ENCODE results near the gene NFIX. TPM values are rescaled to one million over a fixed set of nuclear protein-coding genes. Genes with fewer than 3 reads are reported as not detected.

Gene NFIX
- total RNA-seq, 1 experiment from 2014 or later: 69.7 TPM

DNA sequence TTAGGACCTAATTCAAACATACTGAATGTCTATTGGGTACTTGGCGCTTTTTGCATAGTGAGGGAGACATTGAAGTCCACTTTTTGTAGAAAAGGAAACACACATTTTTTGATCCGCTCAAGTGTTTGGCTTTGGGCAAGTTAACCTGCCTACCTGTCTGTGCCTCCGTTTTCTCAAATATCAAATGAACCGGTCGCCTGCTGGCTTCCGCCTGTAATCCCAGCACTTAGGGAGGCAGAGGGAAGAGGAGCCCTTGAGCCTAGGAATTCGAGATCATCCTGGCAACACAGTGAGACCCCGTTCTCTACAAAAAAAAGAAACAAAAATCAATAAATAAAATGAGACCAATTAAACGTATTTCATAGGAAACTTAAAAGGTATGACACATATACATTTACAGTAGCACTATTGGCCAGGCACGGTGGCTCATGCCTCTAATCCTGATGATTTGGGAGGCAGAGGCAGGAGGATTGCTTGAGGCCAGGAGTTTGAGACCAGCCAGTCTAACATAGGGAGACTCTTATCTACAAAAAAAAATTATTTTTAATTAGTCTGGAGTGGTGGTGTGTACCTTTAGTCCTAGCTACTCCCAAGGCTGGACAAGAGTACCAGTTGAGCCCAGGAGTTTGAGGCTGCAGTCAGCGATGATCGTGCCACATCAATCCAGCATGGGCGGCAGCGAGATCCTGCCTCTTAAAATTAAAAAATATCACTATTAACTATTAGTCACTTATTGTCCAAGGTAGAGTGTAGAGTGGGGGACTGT is 48.4 kb upstream of the NFIX start:
- H3K27ac ChIP-seq (ENCODE audit: low read depth, low read length, poor library complexity, severe bottlenecking): peak overlapping the region; percentile 97
- H3K4me3 ChIP-seq (ENCODE audit: low read depth, low read length, poor library complexity, severe bottlenecking): peak overlapping the region; percentile 98
- POLR2A ChIA-PET (ENCODE audit: low non-redundant PET): interaction anchor here (0.6 kb wide), 1 partner anchor 71 kb away, joined by 3 read pairs; no protein-coding TSS in a partner anchor
- TSS peak; percentile 29 for BruUV-seq (replicated peaks)
- intact Hi-C loops (cut with micrococcal nuclease; ENCODE audit: unreplicated experiment): no loop called here
- peaks cover 14% of the 10 kb centered on the region for H3K4me1 ChIP-seq (ENCODE audit: insufficient read depth, low read length, poor library complexity, severe bottlenecking)
- DNase-seq (ENCODE audit: low spot score): no peak
- H3K27me3 ChIP-seq (replicated peaks; ENCODE audit: insufficient read depth, low read depth, low read length, poor library complexity): no peaks in the 10 kb centered on the region
- CTCF ChIA-PET: interaction anchor here (0.6 to 1.0 kb wide), 2 partner anchors 19 to 21 kb away, joined by 3 to 5 read pairs; no protein-coding TSS in a partner anchor
- TF ChIP-seq EZH2 (IDR thresholded peaks at IDR 0.05; ENCODE audit: borderline replicate concordance, low read depth, low read length, poor library complexity, severe bottlenecking): no peak
- TF ChIP-seq, protein P1, sequence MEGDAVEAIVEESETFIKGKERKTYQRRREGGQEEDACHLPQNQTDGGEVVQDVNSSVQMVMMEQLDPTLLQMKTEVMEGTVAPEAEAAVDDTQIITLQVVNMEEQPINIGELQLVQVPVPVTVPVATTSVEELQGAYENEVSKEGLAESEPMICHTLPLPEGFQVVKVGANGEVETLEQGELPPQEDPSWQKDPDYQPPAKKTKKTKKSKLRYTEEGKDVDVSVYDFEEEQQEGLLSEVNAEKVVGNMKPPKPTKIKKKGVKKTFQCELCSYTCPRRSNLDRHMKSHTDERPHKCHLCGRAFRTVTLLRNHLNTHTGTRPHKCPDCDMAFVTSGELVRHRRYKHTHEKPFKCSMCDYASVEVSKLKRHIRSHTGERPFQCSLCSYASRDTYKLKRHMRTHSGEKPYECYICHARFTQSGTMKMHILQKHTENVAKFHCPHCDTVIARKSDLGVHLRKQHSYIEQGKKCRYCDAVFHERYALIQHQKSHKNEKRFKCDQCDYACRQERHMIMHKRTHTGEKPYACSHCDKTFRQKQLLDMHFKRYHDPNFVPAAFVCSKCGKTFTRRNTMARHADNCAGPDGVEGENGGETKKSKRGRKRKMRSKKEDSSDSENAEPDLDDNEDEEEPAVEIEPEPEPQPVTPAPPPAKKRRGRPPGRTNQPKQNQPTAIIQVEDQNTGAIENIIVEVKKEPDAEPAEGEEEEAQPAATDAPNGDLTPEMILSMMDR (conservative IDR thresholded peaks at IDR 0.05; ENCODE audit: low read depth, low read length): no peak
- no peaks in the 10 kb centered on the region for H3K9me3 ChIP-seq (ENCODE audit: low read depth, low read length, poor library complexity, severe bottlenecking)
- H3K36me3 ChIP-seq (ENCODE audit: insufficient read depth, low read length, poor library complexity, severe bottlenecking): peaks cover 83% of the 10 kb centered on the region

DNA sequence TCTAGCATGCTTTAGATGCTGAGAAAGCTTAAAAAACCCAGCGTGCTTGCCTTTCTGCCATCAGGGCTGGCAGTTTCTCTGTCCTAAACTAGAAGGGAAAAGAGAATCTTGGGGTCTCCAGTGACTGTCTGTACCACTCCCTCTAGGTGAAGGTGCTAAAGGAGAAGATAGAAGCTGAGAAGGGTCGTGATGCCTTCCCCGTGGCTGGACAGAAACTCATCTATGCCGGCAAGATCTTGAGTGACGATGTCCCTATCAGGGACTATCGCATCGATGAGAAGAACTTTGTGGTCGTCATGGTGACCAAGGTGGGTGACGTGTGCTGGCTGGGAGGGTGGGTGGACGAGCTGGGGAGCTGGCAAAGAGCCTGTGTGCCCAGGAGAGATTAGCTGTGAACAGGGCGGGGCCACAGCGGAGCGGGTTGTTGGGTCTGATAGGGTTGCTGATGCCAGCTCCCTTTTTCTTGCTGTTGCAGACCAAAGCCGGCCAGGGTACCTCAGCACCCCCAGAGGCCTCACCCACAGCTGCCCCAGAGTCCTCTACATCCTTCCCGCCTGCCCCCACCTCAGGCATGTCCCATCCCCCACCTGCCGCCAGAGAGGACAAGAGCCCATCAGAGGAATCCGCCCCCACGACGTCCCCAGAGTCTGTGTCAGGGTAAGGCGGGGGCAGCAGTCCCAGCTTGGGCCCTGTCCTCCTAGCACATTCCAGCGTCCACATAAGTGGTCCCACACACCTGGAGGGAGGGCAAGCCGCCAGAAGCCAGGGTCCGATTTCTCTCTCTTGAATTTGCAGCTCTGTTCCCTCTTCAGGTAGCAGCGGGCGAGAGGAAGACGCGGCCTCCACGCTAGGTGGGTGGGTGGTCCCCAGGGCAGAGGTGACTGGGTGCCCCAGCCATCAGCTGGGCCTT is 47.3 kb upstream of the NFIX start:
- peaks cover 19% of the 10 kb centered on the region for H3K4me1 ChIP-seq (ENCODE audit: insufficient read depth, low read length, poor library complexity, severe bottlenecking)
- TF ChIP-seq, protein P1 (conservative IDR thresholded peaks at IDR 0.05; ENCODE audit: low read depth, low read length): no peak
- TF ChIP-seq EZH2 (IDR thresholded peaks at IDR 0.05; ENCODE audit: borderline replicate concordance, low read depth, low read length, poor library complexity, severe bottlenecking): no peak
- DNase-seq (ENCODE audit: low spot score): no peak
- peaks cover 83% of the 10 kb centered on the region for H3K36me3 ChIP-seq (ENCODE audit: insufficient read depth, low read length, poor library complexity, severe bottlenecking)
- peak overlapping the region; percentile 97 for H3K27ac ChIP-seq (ENCODE audit: low read depth, low read length, poor library complexity, severe bottlenecking)
- no peaks in the 10 kb centered on the region for H3K27me3 ChIP-seq (replicated peaks; ENCODE audit: insufficient read depth, low read depth, low read length, poor library complexity)
- BruUV-seq (replicated peaks): no TSS peak
- no peaks in the 10 kb centered on the region for H3K9me3 ChIP-seq (ENCODE audit: low read depth, low read length, poor library complexity, severe bottlenecking)
- ChIA-PET CTCF (interaction anchor here (0.6 kb wide), 1 partner anchor 20 kb away, joined by 5 read pairs; no protein-coding TSS in a partner anchor), POLR2A (ENCODE audit: low non-redundant PET) (no interaction called here)
- H3K4me3 ChIP-seq (ENCODE audit: low read depth, low read length, poor library complexity, severe bottlenecking): peak overlapping the region; percentile 98
- intact Hi-C loops (cut with micrococcal nuclease; ENCODE audit: unreplicated experiment): no loop called here

DNA sequence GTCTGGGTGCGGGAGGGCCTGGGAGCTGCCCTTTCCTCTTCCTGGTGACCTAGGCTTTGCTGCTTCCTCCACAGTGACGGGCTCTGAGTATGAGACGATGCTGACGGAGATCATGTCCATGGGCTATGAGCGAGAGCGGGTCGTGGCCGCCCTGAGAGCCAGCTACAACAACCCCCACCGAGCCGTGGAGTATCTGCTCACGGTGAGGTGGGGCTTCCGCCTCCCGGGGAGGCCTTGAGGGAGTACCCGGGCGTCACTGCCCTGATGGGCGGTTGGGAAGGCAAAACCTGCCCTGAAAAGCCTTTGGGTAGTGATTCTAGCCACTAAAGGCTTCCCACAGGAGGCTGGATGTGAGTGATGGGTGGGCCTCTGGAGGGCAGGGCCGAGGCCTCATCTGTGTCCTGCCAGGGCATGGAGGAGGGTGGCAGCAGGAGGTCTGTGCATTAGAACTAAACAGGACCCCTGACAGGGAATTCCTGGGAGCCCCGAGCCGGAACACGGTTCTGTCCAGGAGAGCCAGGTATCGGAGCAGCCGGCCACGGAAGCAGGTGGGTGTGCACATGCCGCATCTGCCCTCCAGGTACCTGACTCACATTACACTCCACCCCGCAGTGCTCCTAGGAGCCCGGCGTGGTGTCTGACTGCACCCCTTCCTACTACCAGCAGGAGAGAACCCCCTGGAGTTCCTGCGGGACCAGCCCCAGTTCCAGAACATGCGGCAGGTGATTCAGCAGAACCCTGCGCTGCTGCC is 46.5 kb upstream of the NFIX start:
- no peak for TF ChIP-seq EZH2 (IDR thresholded peaks at IDR 0.05; ENCODE audit: borderline replicate concordance, low read depth, low read length, poor library complexity, severe bottlenecking)
- TF ChIP-seq, protein P1 (conservative IDR thresholded peaks at IDR 0.05; ENCODE audit: low read depth, low read length): no peak
- peaks cover 83% of the 10 kb centered on the region for H3K36me3 ChIP-seq (ENCODE audit: insufficient read depth, low read length, poor library complexity, severe bottlenecking)
- intact Hi-C loops (cut with micrococcal nuclease; ENCODE audit: unreplicated experiment): no loop called here
- no peak overlapping the region for H3K4me3 ChIP-seq (ENCODE audit: low read depth, low read length, poor library complexity, severe bottlenecking)
- H3K4me1 ChIP-seq (ENCODE audit: insufficient read depth, low read length, poor library complexity, severe bottlenecking): peaks cover 27% of the 10 kb centered on the region
- ChIA-PET CTCF (no interaction called here), POLR2A (ENCODE audit: low non-redundant PET) (no interaction called here)
- no peaks in the 10 kb centered on the region for H3K27me3 ChIP-seq (replicated peaks; ENCODE audit: insufficient read depth, low read depth, low read length, poor library complexity)
- H3K27ac ChIP-seq (ENCODE audit: low read depth, low read length, poor library complexity, severe bottlenecking): no peak overlapping the region
- BruUV-seq (replicated peaks): no TSS peak
- H3K9me3 ChIP-seq (ENCODE audit: low read depth, low read length, poor library complexity, severe bottlenecking): no peaks in the 10 kb centered on the region
- DNase-seq (ENCODE audit: low spot score): no peak

All from A673 (cell line).